Measurements from ENCODE around the gene DIP2B.

The DIP2B gene

DNA sequence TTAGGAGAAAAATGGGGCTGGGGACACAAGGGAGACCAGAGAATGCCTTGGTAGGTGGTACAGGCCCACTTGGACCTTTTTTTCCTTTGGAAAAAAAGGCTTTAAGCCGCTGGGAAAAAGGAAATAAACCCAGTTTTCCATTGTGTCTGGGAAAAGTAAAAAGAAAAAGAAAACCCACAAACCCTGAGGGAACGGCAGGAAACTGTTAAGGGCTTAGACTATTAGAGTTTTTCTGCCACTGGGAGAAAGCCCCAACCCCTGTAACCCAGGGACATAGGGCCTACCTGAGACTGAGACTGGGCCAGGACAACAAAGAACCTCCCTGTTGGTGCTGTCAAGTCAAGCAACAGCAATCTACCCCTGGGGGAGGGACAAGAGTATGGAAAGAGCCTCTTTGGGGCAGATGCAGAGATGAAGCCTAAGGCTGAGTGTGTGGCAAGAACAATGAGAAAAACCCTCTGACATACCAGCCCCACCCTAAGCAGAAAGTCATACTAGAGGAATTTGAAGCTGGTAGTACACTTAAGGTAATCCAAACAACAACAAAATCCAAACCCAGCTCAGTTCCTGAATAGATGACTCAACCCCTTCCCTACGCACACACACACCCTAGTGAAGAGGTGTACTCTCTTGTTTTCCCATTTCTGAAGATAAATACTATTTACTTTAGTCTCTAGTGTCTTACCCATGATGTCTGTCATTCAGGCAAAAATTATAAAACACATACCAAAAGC is 281.9 kb downstream of the DIP2B start:
- DNase-seq, result no peak

DNA sequence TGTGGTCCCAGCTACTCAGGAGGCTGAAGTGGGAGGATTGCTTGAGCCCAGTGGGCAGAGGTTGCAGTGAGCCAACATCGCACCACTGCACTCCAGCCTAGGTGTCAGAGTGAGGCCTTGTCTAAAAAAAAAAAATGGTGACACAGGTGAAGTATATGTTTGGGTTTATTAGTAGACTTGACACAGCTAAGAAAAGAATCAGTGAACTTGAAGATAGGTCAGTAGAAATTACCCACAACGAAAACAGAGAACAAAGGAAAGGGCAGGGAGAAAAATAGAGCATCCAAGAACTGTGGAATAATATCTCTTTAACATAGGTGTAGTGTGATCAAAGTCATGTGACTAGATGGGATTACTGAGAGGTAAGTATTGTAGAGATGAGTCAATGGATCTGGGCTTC is 282.8 kb downstream of the DIP2B start:
- no peak for DNase-seq

DNA sequence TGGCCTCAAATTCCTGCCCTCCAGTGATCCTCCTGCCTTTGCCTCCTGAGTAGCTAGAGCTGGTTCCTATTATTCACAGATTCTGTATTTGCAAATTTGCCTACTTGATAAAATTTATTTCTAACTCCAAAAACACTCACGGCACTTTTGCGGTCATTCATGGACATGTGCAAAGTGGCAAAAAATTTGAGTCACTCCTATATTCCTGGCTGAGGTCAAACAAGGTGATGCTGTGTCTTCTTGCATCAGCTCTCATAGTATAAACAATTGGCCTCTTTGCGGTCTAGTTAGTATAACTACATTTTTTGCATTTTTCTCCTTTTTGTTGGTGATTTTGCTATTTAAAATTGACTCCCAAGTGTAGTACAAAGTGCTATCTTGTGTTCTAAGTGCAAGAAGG is 283.8 kb downstream of the DIP2B start:
- DNase-seq, result no peak

DNA sequence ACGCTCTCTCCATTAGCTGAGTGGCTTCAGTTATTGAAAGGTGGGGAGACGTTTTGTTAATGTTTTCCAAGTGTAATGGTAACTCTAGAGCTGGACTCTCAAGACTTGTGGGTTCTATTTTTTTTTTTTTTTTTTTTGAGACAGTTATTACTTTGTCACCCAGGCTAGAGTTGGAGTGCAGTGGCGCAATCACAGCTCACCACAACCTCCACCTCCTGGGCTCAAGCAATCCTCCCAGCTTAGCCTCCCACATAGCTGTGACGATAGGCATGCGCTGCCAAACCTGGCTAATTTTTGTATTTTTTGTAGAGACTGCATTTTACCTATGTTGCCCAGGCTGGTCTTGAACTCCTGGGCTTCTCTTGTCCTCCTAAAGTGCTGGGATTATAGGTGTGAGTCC is 285.3 kb downstream of the DIP2B start:
- no peak for DNase-seq
